Endothelial cell of umbilical vein (primary cell): ENCODE data around the gene BLNK. TPM values are rescaled to one million over a fixed set of nuclear protein-coding genes. Genes with fewer than 3 reads are reported as not detected.

Source experiments
- BruUV-seq: library from RNA; stranded (reverse); fragments of 400-500 nt; replicated peaks from 2 replicates; lab custom pipeline; 2021; lab: Mats Ljungman, UMichigan
- CTCF ChIA-PET: fragments of 300-600, 350-600 bp; sonication (Branson Sonifier 250); formaldehyde crosslinking; loops from one replicate; lab custom pipeline; 2021; ENCODE audit warnings: antibody characterized with exemption, inconsistent platforms; lab: Charles Lee
- POLR2A ChIA-PET: fragments of 300-600, 350-600 bp; sonication (Branson Sonifier 250); formaldehyde crosslinking; loops from one replicate; lab custom pipeline; 2021; ENCODE audit warnings: antibody characterized with exemption, inconsistent platforms; lab: Charles Lee
- DNase-seq: peaks from one replicate; pipeline ENCODE4 v3.0.0-alpha.2; 2011; ENCODE audit warnings: low read depth, low spot score
- FAIRE-seq: peaks from 2 replicates; lab custom pipeline; 2011; peaks lifted over from hg19 to GRCh38; lab: Jason Lieb, UNC
- H2AFZ ChIP-seq: 2 replicates; pipeline ENCODE4 v1.6.0; 2012; ENCODE audit warnings: low read depth, low read length, control low read depth, inconsistent platforms
- H3K27ac ChIP-seq: 2 replicates; pipeline ENCODE4 v1.5.1; 2011; ENCODE audit warnings: low read depth, mild to moderate bottlenecking, control low read depth, low read length, moderate library complexity; ENCODE audit not compliant: insufficient read depth
- H3K27me3 ChIP-seq, 2 experiments: 2 replicates each; pipeline versions ENCODE4 v1.6.0 to v1.6.1; 2011; ENCODE audit warnings: low read length in 2 of 2, mixed read lengths in 1 of 2; ENCODE audit not compliant: control insufficient read depth in 2 of 2, insufficient read depth in 2 of 2
- H3K36me3 ChIP-seq, 2 experiments: 2 replicates in 1 of 2; 3 replicates in 1 of 2; pipeline ENCODE4 v1.5.1; 2011; ENCODE audit warnings: low read length in 2 of 2, mild to moderate bottlenecking in 1 of 2, moderate library complexity in 1 of 2; ENCODE audit not compliant: control insufficient read depth in 2 of 2, insufficient read depth in 2 of 2; ENCODE audit errors: extremely low read depth in 1 of 2
- H3K4me1 ChIP-seq: 3 replicates; pipeline ENCODE4 v1.5.1; 2011; ENCODE audit warnings: mild to moderate bottlenecking, low read length; ENCODE audit not compliant: control insufficient read depth, insufficient read depth; ENCODE audit errors: extremely low read depth
- H3K4me2 ChIP-seq: 2 replicates; pipeline ENCODE4 v1.6.1; 2011; ENCODE audit warnings: low read length, control low read depth, mixed read lengths; ENCODE audit not compliant: insufficient read depth
- H3K4me3 ChIP-seq, 3 experiments: fragments of 200-600 bp in 1 of 3; sonication (generic), shearing (Covaris generic) in 1 of 3; replicated peaks in 1 of 3; 2 replicates each; pipeline ENCODE4 v1.5.1; 2011 to 2016; ENCODE audit warnings: control low read depth in 3 of 3, low read length in 3 of 3, mild to moderate bottlenecking in 2 of 3, inconsistent platforms in 1 of 3, low read depth in 1 of 3, moderate library complexity in 1 of 3; ENCODE audit not compliant: insufficient read depth in 1 of 3
- H3K79me2 ChIP-seq: 2 replicates; pipeline ENCODE4 v1.6.0; 2012; ENCODE audit warnings: low read length, inconsistent platforms; ENCODE audit not compliant: control insufficient read depth, insufficient read depth
- H3K9ac ChIP-seq: replicated peaks from 2 replicates; pipeline ENCODE3; 2011; ENCODE audit warnings: low read length, control low read depth; ENCODE audit not compliant: insufficient read depth; ENCODE audit errors: extremely low read depth
- H3K9me1 ChIP-seq: replicated peaks from 3 replicates; pipeline ENCODE4 v1.6.0; 2011; ENCODE audit warnings: mild to moderate bottlenecking, low read length; ENCODE audit not compliant: control insufficient read depth, insufficient read depth; ENCODE audit errors: extremely low read depth
- H3K9me3 ChIP-seq: replicated peaks from 2 replicates; pipeline ENCODE4 v1.5.1; 2012; ENCODE audit warnings: low read length, inconsistent platforms; ENCODE audit not compliant: control insufficient read depth, insufficient read depth
- H4K20me1 ChIP-seq: replicated peaks from 2 replicates; pipeline ENCODE3; 2011; ENCODE audit warnings: mild to moderate bottlenecking, low read length; ENCODE audit not compliant: control insufficient read depth, insufficient read depth; ENCODE audit errors: extremely low read depth
- CTCF ChIP-seq, 2 donors: IDR thresholded peaks; 1 replicate in 1 of 2; 2 replicates in 1 of 2; pipeline ENCODE4 v1.5.1; 2011; ENCODE audit warnings: low read length in 2 of 2, mild to moderate bottlenecking in 2 of 2, moderate library complexity in 2 of 2, control low read depth in 1 of 2, inconsistent platforms in 1 of 2, low read depth in 1 of 2; ENCODE audit not compliant: insufficient read depth in 1 of 2; ENCODE audit errors: extremely low read depth in 1 of 2
- EZH2 ChIP-seq: IDR thresholded peaks from 2 replicates; pipeline ENCODE4 v1.6.1; 2012; ENCODE audit warnings: borderline replicate concordance, low read depth, mild to moderate bottlenecking, moderate library complexity, low read length, inconsistent platforms; ENCODE audit not compliant: severe bottlenecking
- FOS ChIP-seq: IDR thresholded peaks from 2 replicates; pipeline ENCODE4 v1.6.1; 2011; ENCODE audit warnings: mild to moderate bottlenecking, low read length, moderate library complexity, borderline replicate concordance; ENCODE audit not compliant: insufficient read depth
- GATA2 ChIP-seq: IDR thresholded peaks from 2 replicates; pipeline ENCODE4 v1.7.0; 2011; ENCODE audit warnings: low read depth, mild to moderate bottlenecking, moderate library complexity, mixed read lengths, low read length; ENCODE audit not compliant: insufficient read length, insufficient read depth
- JUN ChIP-seq: IDR thresholded peaks from 2 replicates; pipeline ENCODE4 v1.6.1; 2011; ENCODE audit warnings: borderline replicate concordance, low read depth; ENCODE audit not compliant: insufficient read length, insufficient read depth
- MAX ChIP-seq: IDR thresholded peaks from 2 replicates; pipeline ENCODE4 v1.6.1; 2011; ENCODE audit not compliant: insufficient read depth, insufficient read length
- POLR2A ChIP-seq: IDR thresholded peaks from 2 replicates; pipeline ENCODE4 v1.6.1; 2012; ENCODE audit warnings: low read depth, mild to moderate bottlenecking, control low read depth, low read length
- POLR2AphosphoS5 ChIP-seq: IDR thresholded peaks from 2 replicates; pipeline ENCODE4 v1.6.1; 2012; ENCODE audit warnings: low read depth, mild to moderate bottlenecking, control low read depth, low read length, moderate library complexity; ENCODE audit not compliant: insufficient read depth
- dilution Hi-C: fragments of 300-500 bp; cut with MboI; formaldehyde crosslinking; loops from one replicate; pipeline ENCODE4 v1.15.0; 2019; ENCODE audit warnings: low sequenced_read_pairs; ENCODE audit not compliant: extremely low pct_ligation_motif_present
- intact Hi-C: fragments of 100-400 bp; cut with micrococcal nuclease; formaldehyde crosslinking; loops from one replicate; pipeline ENCODE4 v1.10.0; 2022
- polyA plus RNA-seq, 4 experiments: library from polyadenylated mRNA; depleted of rRNA in 3 of 4; stranded (reverse) in 3 of 4; unstranded in 1 of 4; fragments of >200 nt; gene quantifications; 2 replicates each; pipeline versions ENCODE4 v1.2.1 to v1.2.3, GENCODE V29; 2011 to 2012; ENCODE audit warnings: missing spikeins in 1 of 4
- total RNA-seq: library from RNA; stranded (reverse); gene quantifications from 2 replicates; pipeline ENCODE4 v1.2.3, GENCODE V29; 2021

The BLNK gene
- total and polyA plus RNA-seq, 2 donors (not counting 3 experiments of a cell fraction or from before 2014, with no cell fraction given): not detected

GRCh38 chr10:96317067-96317833 lies 45.9 kb upstream of the BLNK start:
- Histone ChIP-seq H3K4me3 (no peak overlapping the region), H3K9me3 (no peaks in the 10 kb centered on the region), H3K4me2 (no peak overlapping the region), H3K9me1 (no peaks in the 10 kb centered on the region), H3K4me1 (no peaks in the 10 kb centered on the region), H3K9ac (no peak overlapping the region), H3K36me3 (no peaks in the 10 kb centered on the region), H3K27ac (no peak overlapping the region), H3K79me2 (no peaks in the 10 kb centered on the region), H3K27me3 (no peaks in the 10 kb centered on the region), H2AFZ (no peak overlapping the region), H4K20me1 (no peaks in the 10 kb centered on the region)
- DNase-seq: no peak
- intact Hi-C loops: no loop called here
- TF ChIP-seq JUN (no peak), FOS (no peak), CTCF (IDR thresholded peaks at IDR 0.05; ENCODE audit: extremely low read depth in 1 of 2, insufficient read depth in 1 of 2, low read depth in 1 of 2, low read length in 2 of 2) (no peak)
- no TSS peak for BruUV-seq
- ChIA-PET POLR2A (no interaction called here), CTCF (interaction anchor here (1.1 to 1.3 kb wide), 3 partner anchors 17 to 300 kb away, joined by 3 to 7 read pairs (median 6); no protein-coding TSS in a partner anchor)
- dilution Hi-C loops: no loop called here
- no peak for FAIRE-seq

GRCh38 chr10:96313344-96313743 lies 42.0 kb upstream of the BLNK start:
- Histone ChIP-seq H3K4me2 (no peak overlapping the region), H3K9ac (no peak overlapping the region), H3K27ac (no peak overlapping the region), H4K20me1 (no peaks in the 10 kb centered on the region), H3K36me3 (no peaks in the 10 kb centered on the region), H3K9me3 (no peaks in the 10 kb centered on the region), H3K4me3 (no peak overlapping the region), H2AFZ (no peak overlapping the region), H3K79me2 (no peaks in the 10 kb centered on the region), H3K9me1 (no peaks in the 10 kb centered on the region), H3K27me3 (no peaks in the 10 kb centered on the region), H3K4me1 (no peaks in the 10 kb centered on the region)
- FAIRE-seq (no peak), DNase-seq (no peak)
- ChIA-PET CTCF (interaction anchor here (1.9 kb wide), 1 partner anchor 22 kb away, joined by 6 read pairs; no protein-coding TSS in a partner anchor), POLR2A (no interaction called here)
- intact Hi-C loops (no loop called here), dilution Hi-C loops (no loop called here)
- no TSS peak for BruUV-seq
- TF ChIP-seq POLR2AphosphoS5 (no peak), FOS (no peak), EZH2 (no peak), GATA2 (no peak), POLR2A (no peak), JUN (no peak), MAX (no peak), CTCF (IDR thresholded peaks at IDR 0.05; ENCODE audit: extremely low read depth in 1 of 2, insufficient read depth in 1 of 2, low read depth in 1 of 2, low read length in 2 of 2) (no peak)
